Measurements from ENCODE around the gene HOXD1.

HOXD1 gene

GRCh38 chr2:176200971-176201370, 12.5 kb downstream of the HOXD1 start:
- H3K4me3 ChIP-seq = no peak overlapping the region
- H3K9ac ChIP-seq = no peak overlapping the region
- no peaks in the 10 kb centered on the region for H3K4me1 ChIP-seq
- H3K27ac ChIP-seq = no peak overlapping the region
- no peaks in the 10 kb centered on the region for H3K36me3 ChIP-seq
- no peaks in the 10 kb centered on the region for H3K9me3 ChIP-seq
- H3K27me3 ChIP-seq = no peaks in the 10 kb centered on the region
- H3K4me2 ChIP-seq = no peak overlapping the region
- H4K20me1 ChIP-seq = no peaks in the 10 kb centered on the region
- TF ChIP-seq Cebpa-rat (IDR thresholded peaks at IDR 0.05) = no peak

- H4K20me1 ChIP-seq = no peaks in the 10 kb centered on the region
- no peak overlapping the region for H3K9ac ChIP-seq
- H3K4me2 ChIP-seq = no peak overlapping the region
- H3K4me1 ChIP-seq = no peaks in the 10 kb centered on the region
- H3K27me3 ChIP-seq = no peaks in the 10 kb centered on the region
- no peak overlapping the region for H3K27ac ChIP-seq
- no peaks in the 10 kb centered on the region for H3K9me3 ChIP-seq
- H3K36me3 ChIP-seq = no peaks in the 10 kb centered on the region
- TF ChIP-seq Cebpa-rat (IDR thresholded peaks at IDR 0.05) = no peak
- no peak overlapping the region for H3K4me3 ChIP-seq
Observed at GRCh38 chr2:176202491-176202890, 14.0 kb downstream of the HOXD1 start.

- Histone ChIP-seq H3K36me3 (no peaks in the 10 kb centered on the region), H3K4me1 (no peaks in the 10 kb centered on the region), H3K4me3 (no peak overlapping the region), H3K4me2 (no peak overlapping the region), H3K27me3 (no peaks in the 10 kb centered on the region), H3K9me3 (no peaks in the 10 kb centered on the region), H4K20me1 (no peaks in the 10 kb centered on the region), H3K27ac (no peak overlapping the region), H3K9ac (no peak overlapping the region)
- no peak for TF ChIP-seq Cebpa-rat (IDR thresholded peaks at IDR 0.05)
Observed at GRCh38 chr2:176205126-176205525, 16.7 kb downstream of the HOXD1 start.

GRCh38 chr2:176206136-176206535, 17.7 kb downstream of the HOXD1 start:
- H3K36me3 ChIP-seq = no peaks in the 10 kb centered on the region
- no peaks in the 10 kb centered on the region for H3K27me3 ChIP-seq
- H3K4me1 ChIP-seq = no peaks in the 10 kb centered on the region
- H3K4me3 ChIP-seq = no peak overlapping the region
- no peaks in the 10 kb centered on the region for H3K9me3 ChIP-seq
- TF ChIP-seq Cebpa-rat (IDR thresholded peaks at IDR 0.05) = no peak
- H3K9ac ChIP-seq = no peak overlapping the region
- no peak overlapping the region for H3K27ac ChIP-seq
- no peaks in the 10 kb centered on the region for H4K20me1 ChIP-seq
- H3K4me2 ChIP-seq = no peak overlapping the region

GRCh38 chr2:176206682-176207081, 18.2 kb downstream of the HOXD1 start:
- H3K27ac ChIP-seq = no peak overlapping the region
- no peaks in the 10 kb centered on the region for H4K20me1 ChIP-seq
- no peak for TF ChIP-seq Cebpa-rat (IDR thresholded peaks at IDR 0.05)
- no peaks in the 10 kb centered on the region for H3K27me3 ChIP-seq
- H3K4me1 ChIP-seq = no peaks in the 10 kb centered on the region
- H3K4me2 ChIP-seq = no peak overlapping the region
- H3K36me3 ChIP-seq = no peaks in the 10 kb centered on the region
- H3K9ac ChIP-seq = no peak overlapping the region
- no peak overlapping the region for H3K4me3 ChIP-seq
- H3K9me3 ChIP-seq = no peaks in the 10 kb centered on the region

- Histone ChIP-seq H3K4me2 (no peak overlapping the region), H3K27ac (no peak overlapping the region), H3K27me3 (no peaks in the 10 kb centered on the region), H4K20me1 (no peaks in the 10 kb centered on the region), H3K36me3 (no peaks in the 10 kb centered on the region), H3K9ac (no peak overlapping the region), H3K4me1 (no peaks in the 10 kb centered on the region), H3K4me3 (no peak overlapping the region), H3K9me3 (no peaks in the 10 kb centered on the region)
- TF ChIP-seq Cebpa-rat (IDR thresholded peaks at IDR 0.05) = no peak
Observed at GRCh38 chr2:176211110-176211509, 22.6 kb downstream of the HOXD1 start.

GRCh38 chr2:176212276-176212675, 23.8 kb downstream of the HOXD1 start:
- Histone ChIP-seq H3K9me3 (no peaks in the 10 kb centered on the region), H3K4me1 (no peaks in the 10 kb centered on the region), H3K36me3 (no peaks in the 10 kb centered on the region), H3K4me3 (no peak overlapping the region), H4K20me1 (no peaks in the 10 kb centered on the region), H3K27ac (no peak overlapping the region), H3K27me3 (no peaks in the 10 kb centered on the region), H3K9ac (no peak overlapping the region), H3K4me2 (no peak overlapping the region)
- no peak for TF ChIP-seq Cebpa-rat (IDR thresholded peaks at IDR 0.05)

GRCh38 chr2:176213406-176213805, 24.9 kb downstream of the HOXD1 start:
- Histone ChIP-seq H4K20me1 (no peaks in the 10 kb centered on the region), H3K4me1 (no peaks in the 10 kb centered on the region), H3K9ac (no peak overlapping the region), H3K4me2 (no peak overlapping the region), H3K27ac (no peak overlapping the region), H3K27me3 (no peaks in the 10 kb centered on the region), H3K4me3 (no peak overlapping the region), H3K36me3 (no peaks in the 10 kb centered on the region), H3K9me3 (no peaks in the 10 kb centered on the region)
- TF ChIP-seq Cebpa-rat (IDR thresholded peaks at IDR 0.05) = no peak

- Histone ChIP-seq H3K4me2 (no peak overlapping the region), H3K4me3 (no peak overlapping the region), H4K20me1 (no peaks in the 10 kb centered on the region), H3K27ac (no peak overlapping the region), H3K4me1 (no peaks in the 10 kb centered on the region), H3K9me3 (no peaks in the 10 kb centered on the region), H3K9ac (no peak overlapping the region), H3K36me3 (no peaks in the 10 kb centered on the region), H3K27me3 (no peaks in the 10 kb centered on the region)
- no peak for TF ChIP-seq Cebpa-rat (IDR thresholded peaks at IDR 0.05)
Observed at GRCh38 chr2:176227874-176228273, 39.4 kb downstream of the HOXD1 start.

GRCh38 chr2:176234156-176234555, 45.7 kb downstream of the HOXD1 start:
- TF ChIP-seq Cebpa-rat (IDR thresholded peaks at IDR 0.05) = no peak
- H3K4me1 ChIP-seq = no peaks in the 10 kb centered on the region
- no peak overlapping the region for H3K9ac ChIP-seq
- no peak overlapping the region for H3K4me3 ChIP-seq
- H4K20me1 ChIP-seq = no peaks in the 10 kb centered on the region
- no peaks in the 10 kb centered on the region for H3K36me3 ChIP-seq
- no peaks in the 10 kb centered on the region for H3K9me3 ChIP-seq
- H3K4me2 ChIP-seq = no peak overlapping the region
- no peaks in the 10 kb centered on the region for H3K27me3 ChIP-seq
- no peak overlapping the region for H3K27ac ChIP-seq

GRCh38 chr2:176234940-176235339, 46.5 kb downstream of the HOXD1 start:
- no peak overlapping the region for H3K9ac ChIP-seq
- H4K20me1 ChIP-seq = no peaks in the 10 kb centered on the region
- H3K4me1 ChIP-seq = no peaks in the 10 kb centered on the region
- no peak overlapping the region for H3K4me3 ChIP-seq
- H3K27me3 ChIP-seq = no peaks in the 10 kb centered on the region
- no peak for TF ChIP-seq Cebpa-rat (IDR thresholded peaks at IDR 0.05)
- H3K9me3 ChIP-seq = no peaks in the 10 kb centered on the region
- no peak overlapping the region for H3K4me2 ChIP-seq
- no peaks in the 10 kb centered on the region for H3K36me3 ChIP-seq
- no peak overlapping the region for H3K27ac ChIP-seq
